ENCODE measurements around the gene CHPF2.

- no peak for TF ChIP-seq CTCF (IDR thresholded peaks at IDR 0.05)
- no peak for TF ChIP-seq POLR2A (IDR thresholded peaks at IDR 0.05)
- TF ChIP-seq EP300 (IDR thresholded peaks at IDR 0.05), result no peak
These were observed 8.3 kb downstream of the CHPF2 start for GRCh38 chr7:151240536-151240935.
